Stimulated activated CD4-positive, alpha-beta T cell treated with anti-CD3 and anti-CD28 coated beads, Interleukin-1b, Interleukin-23, amount 100 ng/mL, for 4 hours (primary cell): ENCODE data around the gene ACOXL.
"Not testable (repeated sequence)": the region's sequence is repeated elsewhere in the genome, so short reads cannot be mapped to it uniquely, and the experiment has no call there.

ENCODE experiments used
- DNase-seq, 2 donors: peaks; one replicate each; pipeline ENCODE4 v3.0.0-alpha.2; 2020; ENCODE audit warnings: low read depth in 2 of 2

The ACOXL gene

GRCh38 chr2:110927526-110927925 is 195.2 kb downstream of the ACOXL start:
- DNase-seq = no peak

DNA sequence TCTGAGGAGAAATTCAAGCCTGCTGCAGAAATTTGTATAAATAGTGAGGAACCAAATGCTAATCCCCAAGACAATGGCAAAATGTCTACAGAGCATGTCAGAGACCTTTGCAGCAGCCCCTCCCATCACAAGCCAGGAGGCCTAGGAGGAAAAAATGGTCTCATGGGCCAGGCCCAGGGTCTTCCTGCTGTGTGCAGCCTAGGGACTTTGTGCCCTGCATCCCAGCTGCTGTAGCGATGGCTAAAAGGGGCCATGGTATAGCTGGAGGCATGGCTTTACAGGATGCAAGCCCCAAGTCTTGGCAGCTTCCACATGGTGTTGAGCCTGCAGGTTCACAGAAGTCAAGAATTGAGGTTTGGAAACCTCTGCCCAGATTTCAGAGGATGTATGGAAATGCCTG is 197.2 kb downstream of the ACOXL start:
- no peak for DNase-seq

DNA sequence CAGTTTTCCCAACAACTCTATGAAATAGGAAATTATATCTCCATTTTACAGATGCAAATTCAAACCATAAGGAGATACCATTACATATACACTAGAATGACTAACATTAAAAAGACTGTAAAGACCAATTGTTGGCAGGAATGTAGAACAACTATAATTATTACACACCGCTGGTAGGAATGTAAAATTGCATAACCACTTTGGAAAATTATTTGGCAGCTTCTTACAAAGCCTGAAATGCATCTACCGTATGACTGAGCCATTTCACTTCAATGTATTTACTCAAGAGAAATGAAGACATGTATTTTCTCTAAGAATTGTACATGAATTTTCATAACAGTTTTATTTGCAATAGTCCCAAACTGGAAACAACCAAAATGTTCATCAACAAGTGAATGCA is 199.3 kb downstream of the ACOXL start:
- no peak for DNase-seq

GRCh38 chr2:110933420-110933819 is 201.0 kb downstream of the ACOXL start:
- no peak for DNase-seq

DNA sequence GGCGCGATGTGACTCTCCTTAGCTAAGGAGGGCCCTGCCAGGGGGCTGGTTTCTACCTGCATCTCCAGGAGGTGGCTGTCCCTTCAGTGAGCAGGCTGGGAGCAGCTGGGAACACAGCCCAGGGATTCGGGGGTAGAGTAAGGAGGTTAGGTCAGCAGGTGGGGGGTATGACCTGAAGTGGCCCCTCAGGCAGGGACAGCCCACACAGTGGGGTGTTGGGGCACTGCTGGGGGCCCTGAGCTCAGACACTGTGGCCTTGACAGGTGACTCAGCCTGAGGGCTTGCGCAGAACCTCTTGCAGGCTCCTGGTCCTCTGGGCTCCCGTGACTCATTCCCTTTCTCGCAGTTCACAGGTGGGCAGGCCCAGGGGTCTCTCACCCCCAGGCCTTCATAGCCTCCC is 202.6 kb downstream of the ACOXL start:
- no peak for DNase-seq

DNA sequence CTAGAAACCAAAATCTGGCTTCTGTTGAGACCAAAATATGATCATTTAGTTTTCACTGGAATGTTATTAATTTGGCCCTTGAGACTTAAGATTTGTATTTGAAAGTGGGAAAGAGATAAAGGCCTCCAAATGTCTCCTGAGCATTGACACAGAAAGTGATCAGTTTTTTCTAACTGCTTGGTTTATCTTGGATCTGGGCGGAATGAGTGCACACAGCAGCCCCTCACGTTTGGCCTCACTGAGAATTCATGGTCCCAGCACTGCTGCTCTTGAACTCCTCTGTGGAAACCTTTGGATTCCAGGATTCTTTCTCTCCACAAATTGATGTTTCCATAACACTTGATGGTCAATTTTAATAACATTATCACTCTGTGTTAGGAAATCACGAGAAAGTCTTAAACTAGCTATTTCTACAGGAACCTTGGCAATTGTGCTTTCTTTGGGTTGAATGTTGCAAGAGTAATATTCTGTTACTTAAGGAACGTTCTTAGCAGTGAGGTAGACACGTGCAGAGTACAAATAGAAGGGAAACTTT is 208.1 kb downstream of the ACOXL start:
- no peak for DNase-seq

DNA sequence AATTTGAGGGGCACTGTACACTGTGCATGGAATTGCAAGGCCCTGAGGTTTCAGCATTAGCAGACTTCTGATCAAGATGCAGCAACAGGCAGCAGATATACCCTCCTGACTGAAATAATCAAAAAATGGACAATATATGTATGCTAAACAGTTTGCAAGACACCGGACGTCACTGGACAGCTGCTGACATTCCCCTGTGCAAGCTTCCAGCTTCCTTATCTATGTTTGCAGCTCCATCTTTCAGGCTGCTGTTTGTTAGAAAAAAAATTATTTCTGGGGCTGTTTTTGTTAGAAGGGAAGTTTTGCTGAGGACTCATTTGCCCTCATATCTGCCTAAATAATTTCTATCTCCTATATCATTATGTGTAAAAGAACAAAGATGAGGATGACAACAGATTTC is 208.9 kb downstream of the ACOXL start:
- DNase-seq = no peak

GRCh38 chr2:110943070-110943634 is 210.8 kb downstream of the ACOXL start:
- DNase-seq = no peak

DNA sequence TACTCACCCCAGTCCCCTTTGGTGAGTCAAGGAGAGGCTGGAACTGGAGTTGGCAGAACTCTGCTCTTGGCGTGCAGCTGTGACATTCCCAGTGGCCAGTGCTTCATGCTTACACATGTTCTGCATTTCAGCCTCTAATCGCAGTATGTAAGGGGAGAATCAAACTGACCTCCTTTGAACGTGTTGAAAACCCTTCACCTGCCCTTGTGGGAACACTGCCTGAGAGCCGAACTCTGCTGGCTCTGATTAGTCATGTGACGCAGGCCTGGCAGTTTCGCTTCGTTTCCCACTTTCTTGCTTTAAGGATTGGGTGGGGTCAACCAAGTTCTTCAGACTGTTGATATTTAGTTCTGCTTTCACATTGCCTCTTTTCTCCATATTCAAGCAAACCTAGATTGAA is 214.5 kb downstream of the ACOXL start:
- no peak for DNase-seq

GRCh38 chr2:110948027-110948674 is 215.8 kb downstream of the ACOXL start:
- no peak for DNase-seq

GRCh38 chr2:110950281-110950680 is 217.9 kb downstream of the ACOXL start:
- DNase-seq = no peak

DNA sequence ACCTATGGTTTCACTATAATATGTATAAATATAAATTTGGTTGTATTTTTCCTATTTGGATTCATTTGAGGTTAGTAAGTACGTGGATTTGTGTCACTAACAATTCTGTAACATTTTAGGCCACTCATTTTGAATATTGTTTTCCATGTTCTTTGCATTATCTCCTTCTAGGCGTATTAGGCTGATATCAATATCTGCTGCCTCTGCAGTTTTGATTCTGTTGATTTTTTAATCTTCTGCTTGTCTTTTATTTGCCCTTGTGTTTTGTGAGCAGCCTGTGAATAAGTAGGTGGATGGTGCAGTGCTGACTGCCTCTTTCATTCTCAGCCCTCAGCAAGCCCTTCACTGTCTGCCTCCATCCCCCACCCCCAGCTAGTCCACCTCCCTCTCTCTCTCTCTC is 222.7 kb downstream of the ACOXL start:
- DNase-seq = no peak

DNA sequence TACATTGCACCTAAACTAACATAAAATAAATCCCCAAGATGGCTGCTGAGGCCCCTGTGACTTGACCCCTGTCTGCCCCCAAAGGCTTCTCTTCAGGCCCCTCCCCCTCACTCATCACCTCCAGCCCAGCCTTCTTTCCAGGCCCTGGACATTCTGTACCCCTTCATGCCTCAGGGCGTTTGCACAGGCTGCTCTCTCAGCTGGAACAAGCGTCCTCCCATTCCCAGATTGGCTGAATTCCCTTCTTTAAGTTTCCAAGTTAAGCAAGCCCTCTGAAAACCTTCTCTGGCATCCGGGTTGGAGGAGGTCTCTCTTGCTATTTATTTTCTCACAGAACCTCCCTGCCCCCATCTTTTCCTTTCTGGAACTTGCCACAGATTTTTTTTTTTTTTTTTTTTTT is 223.2 kb downstream of the ACOXL start:
- no peak for DNase-seq

GRCh38 chr2:110957293-110957692 is 224.9 kb downstream of the ACOXL start:
- no peak for DNase-seq

DNA sequence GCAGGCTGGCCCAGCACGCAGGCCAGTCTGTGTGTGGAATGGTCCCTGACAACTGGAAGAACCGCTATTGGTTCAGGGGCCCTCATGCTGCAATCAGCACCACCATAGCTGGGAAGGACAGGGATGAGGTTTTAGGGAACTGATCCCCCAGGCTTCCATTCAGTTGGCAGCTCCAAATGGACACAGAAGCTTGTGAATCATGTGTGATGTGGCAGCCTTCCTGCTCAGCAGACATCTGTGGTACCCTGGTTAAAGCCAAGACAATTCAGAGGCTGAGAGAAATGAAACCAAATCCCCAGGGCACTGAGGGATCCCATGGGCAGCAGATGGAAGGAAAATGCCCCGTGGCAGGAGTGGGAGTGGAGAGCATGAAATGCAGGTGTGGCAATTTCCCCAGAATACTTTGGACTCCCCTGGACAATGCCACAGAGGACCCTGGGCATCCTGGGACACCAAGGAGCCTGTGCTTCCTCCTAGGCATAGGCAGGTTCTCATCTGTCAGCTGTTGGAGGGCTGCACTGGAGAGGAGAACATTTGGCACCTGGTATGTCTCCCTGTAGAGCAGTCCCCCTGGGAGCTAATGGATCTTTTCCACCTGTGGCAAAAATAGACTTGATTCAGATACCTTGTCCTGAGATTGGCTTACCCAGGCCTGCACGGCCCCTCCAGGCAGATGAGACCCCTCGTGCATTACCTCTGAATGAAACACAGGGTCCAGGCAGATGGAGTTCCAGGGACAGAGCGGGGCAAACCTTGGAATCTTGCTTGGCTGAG is 226.2 kb downstream of the ACOXL start:
- DNase-seq = no peak

DNA sequence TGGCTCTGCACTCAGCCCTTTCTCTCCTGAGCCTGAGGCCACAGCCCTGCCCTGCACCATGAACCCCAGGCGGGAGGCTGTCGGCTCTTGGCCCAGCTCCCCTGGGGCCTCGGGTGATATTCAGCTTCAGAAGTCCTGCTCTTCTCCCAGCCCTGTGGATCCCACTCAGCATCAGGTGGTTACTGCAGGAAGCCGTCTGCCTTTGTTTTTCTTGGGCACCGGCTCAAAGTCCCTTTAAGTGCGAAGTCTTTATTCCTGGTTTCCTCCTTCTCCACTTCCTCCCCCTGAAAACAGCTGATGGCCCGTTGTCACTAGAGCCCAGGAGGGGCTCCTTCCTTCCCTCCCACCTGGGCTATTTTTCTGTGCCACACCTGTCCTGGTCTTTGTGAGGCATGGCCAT is 226.8 kb downstream of the ACOXL start:
- no peak for DNase-seq

DNA sequence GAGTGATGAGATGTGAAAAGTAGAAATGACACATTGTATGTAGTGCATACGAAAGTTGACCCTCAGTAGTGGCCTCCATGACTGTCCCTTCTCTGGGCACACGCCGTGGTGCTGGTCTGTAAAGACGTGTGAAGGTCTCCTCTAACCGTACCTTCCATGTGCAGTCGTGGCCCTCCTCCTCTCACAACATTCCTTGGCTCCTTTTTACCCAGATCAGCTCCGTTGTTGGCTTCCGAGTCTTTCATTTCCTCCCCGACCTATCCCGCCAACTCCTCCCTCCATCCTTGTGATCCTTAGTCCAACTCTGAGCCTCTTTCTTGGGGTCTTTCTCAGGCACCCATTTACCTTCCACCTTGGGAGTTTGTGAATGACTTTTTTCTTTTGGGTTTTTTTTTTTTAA is 227.9 kb downstream of the ACOXL start:
- no peak for DNase-seq

- no peak for DNase-seq
Measured at GRCh38 chr2:110960954-110961353, 228.6 kb downstream of the ACOXL start.

- not testable (repeated sequence) for DNase-seq
Measured at GRCh38 chr2:110961643-110962042, 229.3 kb downstream of the ACOXL start.

- DNase-seq = no peak
Measured at GRCh38 chr2:110969696-110970095, 237.3 kb downstream of the ACOXL start.

GRCh38 chr2:110970201-110970600 is 237.8 kb downstream of the ACOXL start:
- no peak for DNase-seq

- no peak for DNase-seq
Measured at GRCh38 chr2:110971811-110972210, 239.4 kb downstream of the ACOXL start.

GRCh38 chr2:110973262-110973661 is 240.9 kb downstream of the ACOXL start:
- DNase-seq = no peak
